HG02571 (cell line): ENCODE results near the gene EPS8L3.
A peak's percentile ranks its signal among the peaks of the same experiment; 100 is the strongest.

Experiments used
- ATAC-seq: cut with Tn5 transposase; IDR thresholded peaks from one replicate; pipeline ENCODE4 v1.9.1; 2021; ENCODE audit warnings: mild to moderate bottlenecking, moderate library complexity; ENCODE audit not compliant: unreplicated experiment

Gene EPS8L3

GRCh38 chr1:109794319-109795132, 30.8 kb upstream of the EPS8L3 start:
- ATAC-seq: no peak

- ATAC-seq: no peak
Observed at GRCh38 chr1:109793486-109794318, 30.0 kb upstream of the EPS8L3 start.

GRCh38 chr1:109793089-109793485, 29.4 kb upstream of the EPS8L3 start:
- ATAC-seq: no peak

GRCh38 chr1:109792056-109792831, 28.5 kb upstream of the EPS8L3 start:
- no peak for ATAC-seq

- ATAC-seq: no peak
Observed at GRCh38 chr1:109791495-109792043, 27.8 kb upstream of the EPS8L3 start.

GRCh38 chr1:109790735-109791494, 27.2 kb upstream of the EPS8L3 start:
- peak; percentile 58 for ATAC-seq

GRCh38 chr1:109790329-109790728, 26.6 kb upstream of the EPS8L3 start:
- no peak for ATAC-seq

GRCh38 chr1:109789551-109790180, 25.9 kb upstream of the EPS8L3 start:
- no peak for ATAC-seq

- ATAC-seq: no peak
Observed at GRCh38 chr1:109788695-109789521, 25.2 kb upstream of the EPS8L3 start.

GRCh38 chr1:109787845-109788601, 24.3 kb upstream of the EPS8L3 start:
- no peak for ATAC-seq

GRCh38 chr1:109787211-109787844, 23.6 kb upstream of the EPS8L3 start:
- ATAC-seq: no peak

GRCh38 chr1:109786531-109787021, 22.9 kb upstream of the EPS8L3 start:
- ATAC-seq: no peak

- no peak for ATAC-seq
Observed at GRCh38 chr1:109786112-109786480, 22.4 kb upstream of the EPS8L3 start.

GRCh38 chr1:109785446-109786111, 21.9 kb upstream of the EPS8L3 start:
- ATAC-seq: no peak

GRCh38 chr1:109784551-109785252, 21.0 kb upstream of the EPS8L3 start:
- no peak for ATAC-seq

- no peak for ATAC-seq
Observed at GRCh38 chr1:109783436-109783835, 19.7 kb upstream of the EPS8L3 start.
